Uterus (tissue), 2 donors: Measurements from ENCODE around the gene AK5.

ENCODE experiments used
- CTCF ChIP-seq, 4 experiments: fragments of 200-600 bp in 2 of 4; fragments of 450-650 bp in 2 of 4; sonication (generic) in 2 of 4; IDR thresholded peaks; one replicate each; pipeline ENCODE4 v1.5.1; 2016 to 2019; ENCODE audit warnings: antibody characterized with exemption in 4 of 4, mild to moderate bottlenecking in 2 of 4, moderate library complexity in 1 of 4
- POLR2A ChIP-seq, 2 donors: fragments of 450-650 bp; IDR thresholded peaks; one replicate each; pipeline ENCODE4 v1.6.1; 2016; ENCODE audit warnings: antibody characterized with exemption in 2 of 2, mild to moderate bottlenecking in 1 of 2, moderate library complexity in 1 of 2

- TF ChIP-seq CTCF (IDR thresholded peaks at IDR 0.05): no peak
- TF ChIP-seq POLR2A (IDR thresholded peaks at IDR 0.05): no peak
Observed at GRCh38 chr1:77375541-77375940, 93.7 kb downstream of the AK5 start.
